ENCODE results near the gene RASGRP4.

The RASGRP4 gene

DNA sequence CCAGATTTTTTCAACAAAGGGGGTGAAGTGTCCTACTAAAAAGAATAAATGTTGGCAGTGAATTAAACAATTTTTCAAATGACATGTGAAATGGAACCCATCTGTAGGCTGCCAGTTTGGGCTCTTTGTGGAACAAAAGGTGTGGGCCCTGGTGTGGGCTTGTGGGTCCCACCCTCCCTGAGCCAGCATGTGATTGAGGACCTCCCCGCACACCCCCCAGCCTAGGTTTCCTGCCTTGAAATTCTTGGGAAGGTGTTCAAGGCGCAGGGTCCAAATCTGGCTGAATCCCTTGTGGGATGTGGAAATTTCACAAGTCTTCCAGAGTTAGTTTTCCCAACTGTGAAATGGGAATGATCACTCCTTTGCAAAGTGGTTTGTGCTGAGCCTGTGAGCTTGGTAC is 42.3 kb downstream of the RASGRP4 start:
- TF ChIP-seq ZFX (IDR thresholded peaks at IDR 0.05; ENCODE audit: borderline replicate concordance): no peak
- TF ChIP-seq, protein P1, sequence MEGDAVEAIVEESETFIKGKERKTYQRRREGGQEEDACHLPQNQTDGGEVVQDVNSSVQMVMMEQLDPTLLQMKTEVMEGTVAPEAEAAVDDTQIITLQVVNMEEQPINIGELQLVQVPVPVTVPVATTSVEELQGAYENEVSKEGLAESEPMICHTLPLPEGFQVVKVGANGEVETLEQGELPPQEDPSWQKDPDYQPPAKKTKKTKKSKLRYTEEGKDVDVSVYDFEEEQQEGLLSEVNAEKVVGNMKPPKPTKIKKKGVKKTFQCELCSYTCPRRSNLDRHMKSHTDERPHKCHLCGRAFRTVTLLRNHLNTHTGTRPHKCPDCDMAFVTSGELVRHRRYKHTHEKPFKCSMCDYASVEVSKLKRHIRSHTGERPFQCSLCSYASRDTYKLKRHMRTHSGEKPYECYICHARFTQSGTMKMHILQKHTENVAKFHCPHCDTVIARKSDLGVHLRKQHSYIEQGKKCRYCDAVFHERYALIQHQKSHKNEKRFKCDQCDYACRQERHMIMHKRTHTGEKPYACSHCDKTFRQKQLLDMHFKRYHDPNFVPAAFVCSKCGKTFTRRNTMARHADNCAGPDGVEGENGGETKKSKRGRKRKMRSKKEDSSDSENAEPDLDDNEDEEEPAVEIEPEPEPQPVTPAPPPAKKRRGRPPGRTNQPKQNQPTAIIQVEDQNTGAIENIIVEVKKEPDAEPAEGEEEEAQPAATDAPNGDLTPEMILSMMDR (IDR thresholded peaks at IDR 0.05): no peak
- peak overlapping the region; percentile 38 for H3K27ac ChIP-seq

DNA sequence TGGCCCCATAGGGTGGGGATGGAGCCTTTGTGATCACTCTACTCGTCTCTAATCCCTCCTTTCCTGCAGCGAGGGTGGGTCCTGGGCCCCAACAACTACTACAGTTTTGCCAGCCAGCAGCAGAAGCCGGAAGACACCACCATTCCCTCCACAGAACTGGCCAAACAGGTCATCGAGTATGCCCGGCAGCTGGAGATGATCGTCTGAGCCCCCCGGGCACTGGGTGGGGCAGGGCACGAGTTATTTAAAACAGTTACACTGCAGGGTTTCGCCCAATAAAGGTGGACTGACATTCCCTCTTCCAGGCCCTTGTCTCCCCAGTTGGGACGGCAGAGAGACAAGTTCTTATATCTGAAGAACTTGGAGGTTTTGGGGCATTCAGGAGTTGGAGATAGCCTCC is 42.8 kb downstream of the RASGRP4 start:
- TF ChIP-seq, protein P1 (IDR thresholded peaks at IDR 0.05): no peak
- TF ChIP-seq ZFX (IDR thresholded peaks at IDR 0.05; ENCODE audit: borderline replicate concordance): no peak
- H3K27ac ChIP-seq: peak overlapping the region; percentile 38

DNA sequence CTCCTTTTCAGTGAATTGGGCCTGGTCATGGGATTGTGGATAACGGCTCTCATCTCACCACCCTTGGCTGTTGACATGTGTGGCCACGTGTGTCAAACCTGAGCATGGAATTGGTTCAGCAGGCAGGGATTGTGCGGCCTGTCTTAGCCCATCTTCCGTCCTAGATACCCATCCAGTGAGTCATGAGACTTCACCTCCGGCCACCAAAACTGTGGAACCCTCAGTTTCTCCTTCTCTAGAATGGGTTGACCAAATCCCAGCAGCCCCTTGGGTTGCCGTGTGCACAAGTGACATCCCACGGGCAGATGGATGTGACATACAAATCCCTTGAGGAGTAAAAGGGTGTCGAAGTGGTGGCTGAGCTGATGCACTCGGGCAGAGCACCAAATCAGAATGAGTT is 44.9 kb downstream of the RASGRP4 start:
- TF ChIP-seq, protein P1 (IDR thresholded peaks at IDR 0.05): no peak
- TF ChIP-seq ZFX (IDR thresholded peaks at IDR 0.05; ENCODE audit: borderline replicate concordance): no peak
- H3K27ac ChIP-seq: no peak overlapping the region; the same call in 1 of the 2 replicates

DNA sequence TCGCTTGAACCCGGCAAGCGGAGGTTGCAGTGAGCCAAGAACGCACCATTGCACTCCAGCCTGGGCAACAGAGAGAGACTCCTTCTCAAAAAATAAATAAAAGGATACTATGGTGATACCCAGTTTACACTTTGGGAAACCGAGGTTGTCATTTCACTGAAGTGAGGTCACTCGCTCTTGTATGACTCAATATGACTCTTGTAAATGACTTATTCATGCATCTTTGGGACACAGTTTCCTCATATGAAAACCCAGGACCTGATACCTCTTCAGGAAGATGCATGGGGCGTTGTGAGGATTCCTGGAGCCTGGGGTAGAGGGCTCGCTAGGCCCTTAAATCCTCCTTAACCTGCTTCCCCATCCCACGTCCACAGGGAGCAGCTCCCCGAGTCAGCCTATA is 47.2 kb downstream of the RASGRP4 start:
- H3K27ac ChIP-seq: peak overlapping the region; percentile 18
- no peak for TF ChIP-seq ZFX (IDR thresholded peaks at IDR 0.05; ENCODE audit: borderline replicate concordance)
- TF ChIP-seq, protein P1 (IDR thresholded peaks at IDR 0.05): no peak

DNA sequence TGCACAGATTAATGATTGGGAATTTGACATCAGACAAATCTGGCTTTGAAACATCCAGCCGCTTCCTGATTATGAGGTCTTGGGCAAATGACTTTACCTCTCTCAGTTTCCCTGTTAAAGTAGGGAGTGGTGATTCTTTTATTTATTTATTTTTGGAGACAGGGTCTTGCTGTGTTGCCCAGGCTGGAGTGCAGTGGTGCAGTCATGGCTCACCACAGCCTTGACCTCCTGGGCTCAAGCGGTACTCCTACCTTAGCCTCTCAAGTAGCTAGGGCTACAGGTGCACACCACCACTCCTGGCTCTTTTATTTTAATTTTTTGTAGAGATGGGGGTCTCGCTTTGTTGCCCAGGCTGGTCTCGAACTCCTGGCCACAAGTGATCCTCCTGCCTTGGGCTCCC is 49.0 kb downstream of the RASGRP4 start:
- TF ChIP-seq, protein P1 (IDR thresholded peaks at IDR 0.05): no peak
- peak overlapping the region; percentile 20; the same call in 1 of the 2 replicates for H3K27ac ChIP-seq

DNA sequence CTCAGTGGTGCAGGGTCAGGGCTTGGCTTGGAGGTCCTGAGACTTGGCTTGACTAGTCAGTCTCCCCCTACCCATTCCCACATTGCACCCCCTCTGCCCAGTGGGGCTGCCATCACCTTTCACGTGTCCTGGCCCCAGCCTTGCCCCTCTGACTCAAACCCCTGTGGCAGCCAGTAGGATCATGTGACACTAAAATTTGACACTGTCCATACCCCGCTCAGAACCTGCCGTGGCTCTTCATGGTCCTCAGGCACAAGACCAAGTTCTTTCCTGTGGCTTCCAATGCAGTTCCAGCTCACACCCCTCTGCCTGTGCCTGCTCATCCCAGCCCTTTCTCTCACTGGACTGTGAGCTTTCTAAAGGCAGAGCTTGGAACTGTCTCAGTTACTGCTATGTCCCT is 49.4 kb downstream of the RASGRP4 start:
- peak overlapping the region; percentile 74; the same call in 1 of the 2 replicates for H3K27ac ChIP-seq
- TF ChIP-seq ZFX (IDR thresholded peaks at IDR 0.05; ENCODE audit: borderline replicate concordance): no peak
- TF ChIP-seq, protein P1 (IDR thresholded peaks at IDR 0.05): no peak

DNA sequence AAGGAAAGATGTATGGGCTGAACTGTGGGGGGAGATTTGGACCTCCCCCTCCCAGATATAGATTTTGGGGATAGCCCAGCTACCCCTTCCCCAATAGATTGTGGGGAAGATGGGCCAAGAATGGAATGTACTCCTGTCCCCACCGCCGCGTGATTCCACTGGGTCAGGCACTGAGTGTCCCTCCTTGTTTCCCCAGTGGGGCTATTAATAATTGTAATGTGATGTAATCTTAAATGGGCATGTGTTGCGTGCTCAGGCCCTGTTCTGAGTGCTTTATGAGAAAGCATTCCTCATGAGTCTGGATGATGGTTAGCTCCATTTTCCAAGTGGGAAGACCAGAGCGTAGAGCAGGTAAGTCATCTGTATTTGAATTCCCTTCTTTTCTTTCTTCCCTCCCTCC is 50.3 kb downstream of the RASGRP4 start:
- peak overlapping the region; percentile 74 for H3K27ac ChIP-seq

More for the DNA sequence above, 50.3 kb downstream of the RASGRP4 start:
- no peak for TF ChIP-seq ZFX (IDR thresholded peaks at IDR 0.05; ENCODE audit: borderline replicate concordance)
- TF ChIP-seq, protein P1 (IDR thresholded peaks at IDR 0.05): no peak

All from 22Rv1 (cell line).